GM15510 (cell line): ENCODE data around the gene PTPRD.

Source experiments
- POLR2A ChIP-seq: IDR thresholded peaks from 3 replicates; pipeline ENCODE4 v1.6.1; 2011; ENCODE audit warnings: borderline replicate concordance; ENCODE audit not compliant: insufficient read length; ENCODE audit errors: extremely low read depth

Gene PTPRD

DNA sequence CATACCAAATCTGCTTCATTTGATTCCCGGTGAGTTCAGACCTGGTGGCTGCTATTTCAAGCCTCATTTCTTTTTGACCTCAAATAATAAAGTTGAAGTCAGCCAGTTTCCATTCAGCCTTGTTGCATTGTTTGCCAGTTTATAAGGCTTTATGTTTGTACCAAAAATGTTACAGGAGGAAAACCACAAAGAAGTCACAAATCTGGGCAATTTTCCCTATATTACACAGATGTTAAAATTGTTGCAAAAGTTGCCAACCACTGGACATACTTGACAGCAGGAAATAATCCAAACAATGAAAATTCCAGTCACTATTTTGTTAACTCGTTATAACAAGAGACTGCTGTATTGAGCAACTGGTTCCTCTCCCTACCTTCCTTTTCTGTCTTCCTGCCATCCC lies 1488.2 kb downstream of the PTPRD start:
- no peak for TF ChIP-seq POLR2A

DNA sequence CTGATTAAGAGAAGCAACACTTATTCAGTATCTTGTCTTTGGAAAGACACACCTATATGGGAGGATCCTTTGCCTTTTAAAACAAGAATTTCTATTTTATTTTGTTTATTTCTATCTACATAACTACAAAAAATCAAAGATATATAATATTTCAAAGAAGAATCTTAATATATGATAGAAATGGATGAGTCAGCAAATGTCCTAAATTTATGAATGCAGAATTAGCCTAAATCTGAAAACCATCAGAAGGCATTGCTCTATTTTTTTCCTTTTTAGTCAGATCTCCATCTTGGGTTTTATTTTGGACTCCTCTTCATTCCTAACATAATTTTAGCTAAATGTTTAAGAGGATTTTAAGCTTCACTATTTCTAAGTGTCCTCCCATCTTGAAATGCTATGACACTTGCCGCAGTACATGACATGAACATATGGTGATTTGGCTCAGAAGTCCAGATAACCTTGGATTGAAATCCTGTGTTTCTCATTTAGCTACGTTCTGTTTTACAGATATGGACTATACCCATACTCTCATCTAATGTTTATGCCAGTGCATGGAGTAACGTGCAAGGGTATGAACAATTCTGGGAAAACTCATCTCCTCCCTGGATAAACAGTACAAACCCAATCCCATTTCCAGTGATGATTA lies 1490.4 kb downstream of the PTPRD start:
- TF ChIP-seq POLR2A: no peak

DNA sequence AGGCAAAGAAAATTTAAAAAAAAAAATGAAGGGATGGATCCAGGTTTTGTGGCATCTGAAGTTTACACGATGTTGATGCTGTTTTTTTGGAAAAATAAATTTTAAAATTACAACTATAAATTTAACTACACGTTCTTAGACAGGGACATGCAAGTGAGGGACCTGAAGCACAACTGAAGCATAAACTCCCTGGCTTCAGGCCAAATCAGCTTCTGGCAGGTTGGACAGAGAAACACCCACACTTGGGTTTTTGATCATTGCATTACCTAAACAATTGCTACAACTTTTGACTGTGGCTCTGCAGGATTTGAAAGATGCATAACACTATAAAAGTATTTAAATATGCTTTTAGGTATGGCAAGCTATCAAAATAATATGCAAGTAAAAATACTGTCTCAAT lies 1494.9 kb downstream of the PTPRD start:
- TF ChIP-seq POLR2A: no peak

DNA sequence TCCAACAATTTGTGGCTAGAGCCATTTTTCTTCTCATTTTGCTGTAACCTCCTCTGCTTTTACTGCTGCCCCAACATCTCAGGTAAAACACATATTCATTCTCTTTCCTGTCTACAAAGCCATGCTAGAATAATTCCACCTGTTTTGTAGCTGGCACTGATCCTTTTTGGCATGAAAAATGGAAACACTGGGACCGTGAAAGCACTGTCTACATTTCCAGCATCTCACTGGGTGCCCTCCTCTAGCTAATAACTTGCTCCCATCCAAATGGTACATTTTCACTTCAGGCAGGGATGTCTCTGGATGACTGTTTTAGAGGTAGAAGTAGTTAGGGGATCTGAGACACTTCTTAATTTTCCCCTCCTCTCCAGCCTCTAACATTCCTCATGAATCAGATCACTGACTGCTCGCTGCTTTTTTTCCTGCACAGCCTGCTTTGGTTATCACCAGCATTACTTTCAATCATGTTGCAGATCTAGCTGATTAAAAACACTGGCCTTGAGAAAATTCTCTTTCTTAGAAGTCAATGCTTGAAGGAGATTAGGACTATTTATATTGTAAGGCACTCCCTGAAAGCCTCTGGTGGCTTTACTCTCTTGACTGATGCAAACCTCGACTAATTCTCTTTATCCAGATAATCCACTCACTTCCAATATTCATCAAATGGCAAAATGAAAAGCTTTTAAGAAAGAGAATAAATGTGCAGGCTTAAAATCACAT lies 1500.6 kb downstream of the PTPRD start:
- TF ChIP-seq POLR2A: no peak

DNA sequence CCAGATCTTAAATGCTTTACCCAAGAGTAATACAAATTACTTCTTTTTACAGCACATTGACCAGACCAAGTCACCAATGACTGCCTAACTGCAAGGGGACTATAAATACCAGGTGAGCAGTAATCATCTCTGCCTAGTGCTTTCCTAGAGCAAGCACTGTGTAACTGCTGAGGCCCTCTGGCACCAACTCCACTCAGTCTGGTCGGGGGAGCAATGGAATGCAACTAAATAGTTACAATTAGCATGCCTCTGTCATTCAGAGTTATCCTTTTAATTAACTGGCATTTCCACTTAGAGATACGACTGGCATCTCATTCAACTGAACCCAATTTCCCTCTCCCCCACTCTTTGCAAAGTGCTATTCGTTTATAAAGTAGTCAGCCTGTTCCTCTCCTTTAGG lies 1504.2 kb downstream of the PTPRD start:
- no peak for TF ChIP-seq POLR2A

DNA sequence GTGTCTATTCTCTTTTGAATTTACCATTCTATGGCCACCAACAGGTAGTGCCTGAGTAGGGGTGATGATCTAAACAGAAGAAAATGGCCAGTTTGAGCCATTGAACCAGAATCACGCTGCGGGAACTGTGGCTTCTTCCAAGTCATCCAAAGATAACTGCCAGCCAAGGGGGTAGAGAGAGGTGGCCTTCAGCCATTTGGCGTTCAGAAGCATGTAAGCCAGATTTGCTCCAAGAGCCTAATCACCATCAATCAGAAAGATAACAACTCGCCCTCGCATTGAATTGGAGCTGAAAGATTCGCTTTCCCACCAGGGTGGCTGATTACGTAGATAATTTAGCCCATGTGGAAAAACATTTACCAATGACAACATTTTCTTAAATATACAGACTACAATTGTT lies 1510.5 kb downstream of the PTPRD start:
- TF ChIP-seq POLR2A: no peak

DNA sequence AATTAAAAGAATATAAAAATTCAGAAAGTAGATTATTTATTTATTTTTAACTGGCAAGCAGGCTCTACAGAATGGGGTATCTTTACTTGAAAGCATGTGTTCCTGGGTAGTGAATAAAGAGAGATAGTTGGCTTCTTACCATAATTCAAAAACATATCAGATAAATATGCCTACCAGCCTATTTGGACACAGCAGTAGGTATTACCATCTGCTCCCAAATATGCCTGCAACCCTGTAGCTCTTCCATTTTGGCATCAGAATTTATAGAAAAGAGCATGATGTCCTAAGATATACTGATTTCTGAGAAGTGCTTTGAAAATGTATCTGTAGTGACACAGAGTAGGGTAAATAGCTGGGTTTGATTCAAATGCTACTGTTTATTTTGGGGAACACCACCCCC lies 1512.7 kb downstream of the PTPRD start:
- TF ChIP-seq POLR2A: no peak

DNA sequence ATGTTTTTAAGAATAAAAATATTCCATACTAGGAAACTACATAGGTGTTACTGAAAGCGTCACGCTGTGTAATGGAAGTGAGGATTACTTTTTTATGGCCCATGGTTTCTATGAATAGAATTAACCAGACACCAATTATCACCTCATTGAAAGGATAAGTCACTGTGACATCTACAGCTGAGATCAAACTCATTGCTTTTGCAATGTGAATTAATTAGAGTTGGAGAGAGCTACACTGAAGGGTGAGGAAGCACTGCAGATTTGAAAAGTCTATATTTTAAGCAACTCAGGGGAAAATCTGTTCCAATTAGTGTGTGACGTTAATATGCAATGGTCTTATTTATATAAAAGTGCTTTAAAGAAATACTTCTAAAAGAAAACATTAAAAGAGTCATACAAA lies 1513.2 kb downstream of the PTPRD start:
- no peak for TF ChIP-seq POLR2A

DNA sequence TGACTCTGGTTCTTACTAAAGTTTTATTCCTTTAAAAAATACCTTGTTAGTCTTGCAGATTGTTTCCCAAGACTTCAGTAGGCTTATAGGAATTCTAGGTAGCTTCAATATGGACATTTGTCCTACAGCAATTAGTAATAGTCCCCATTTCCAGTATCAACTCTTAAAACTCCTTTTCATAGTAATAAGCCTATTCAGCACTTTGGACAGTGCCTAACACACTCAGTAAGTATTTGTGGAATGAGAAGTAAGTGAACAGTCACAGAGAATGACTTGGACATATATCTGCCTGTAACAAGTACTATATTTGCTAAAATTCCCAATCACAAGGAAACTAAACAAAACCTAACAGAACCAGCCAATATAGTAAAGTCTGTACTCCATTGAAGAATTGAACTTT lies 1521.4 kb downstream of the PTPRD start:
- no peak for TF ChIP-seq POLR2A

DNA sequence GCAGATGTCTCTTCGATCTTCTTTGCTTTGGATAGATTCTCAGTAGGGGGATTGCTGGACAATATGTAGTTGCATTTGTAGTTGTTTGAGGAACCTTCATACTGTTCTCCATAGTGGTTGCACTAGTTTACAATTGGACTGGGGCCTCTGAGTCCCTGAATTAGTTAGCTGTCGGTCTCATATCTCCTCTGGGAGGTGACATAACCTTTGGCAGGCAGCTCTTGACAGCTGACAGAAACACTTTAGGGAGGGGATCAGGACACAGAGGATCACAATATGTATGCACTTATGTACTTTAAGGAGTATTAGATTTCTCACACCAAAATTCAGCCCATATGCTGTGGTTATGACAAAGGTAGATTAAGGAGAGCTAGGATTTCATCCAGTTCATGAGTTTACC lies 1533.3 kb downstream of the PTPRD start:
- no peak for TF ChIP-seq POLR2A

DNA sequence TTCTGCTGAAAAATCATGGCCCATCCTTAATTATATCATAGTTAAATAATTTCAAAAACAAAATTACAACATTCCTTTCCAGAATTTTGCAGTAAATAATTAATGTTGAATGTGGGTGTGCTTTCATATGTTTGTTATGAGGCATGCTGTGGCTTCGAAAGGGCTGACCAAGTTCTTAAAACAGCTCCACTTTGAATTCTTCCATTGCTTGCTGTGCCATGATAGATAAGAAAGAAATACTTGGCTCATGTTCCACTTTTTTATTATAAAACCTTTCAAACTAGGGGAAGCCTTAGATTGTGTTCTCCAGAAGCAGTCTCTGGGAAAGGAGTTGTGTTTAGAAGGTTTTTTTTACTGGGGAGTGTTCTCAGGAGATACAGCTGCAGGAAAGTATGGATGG lies 1534.5 kb downstream of the PTPRD start:
- no peak for TF ChIP-seq POLR2A

DNA sequence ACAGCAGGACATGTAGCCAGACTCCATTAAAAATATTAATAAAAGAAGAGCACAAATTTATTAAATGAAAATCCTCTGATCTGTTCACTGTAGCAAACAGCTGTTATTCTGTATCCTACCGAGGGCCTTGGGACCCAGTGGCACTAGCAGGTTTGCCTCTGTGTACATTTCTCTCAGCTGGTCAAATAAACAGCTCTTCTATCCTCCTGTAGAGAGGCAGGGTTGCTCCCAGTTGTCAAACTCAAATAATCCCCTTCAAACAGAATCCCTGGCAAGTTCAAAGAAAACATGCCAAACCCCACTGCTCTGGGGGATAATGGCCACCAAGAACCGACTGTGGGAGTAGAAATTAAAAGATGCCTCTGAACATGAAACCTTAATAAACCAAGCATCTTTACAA lies 1551.2 kb downstream of the PTPRD start:
- no peak for TF ChIP-seq POLR2A

DNA sequence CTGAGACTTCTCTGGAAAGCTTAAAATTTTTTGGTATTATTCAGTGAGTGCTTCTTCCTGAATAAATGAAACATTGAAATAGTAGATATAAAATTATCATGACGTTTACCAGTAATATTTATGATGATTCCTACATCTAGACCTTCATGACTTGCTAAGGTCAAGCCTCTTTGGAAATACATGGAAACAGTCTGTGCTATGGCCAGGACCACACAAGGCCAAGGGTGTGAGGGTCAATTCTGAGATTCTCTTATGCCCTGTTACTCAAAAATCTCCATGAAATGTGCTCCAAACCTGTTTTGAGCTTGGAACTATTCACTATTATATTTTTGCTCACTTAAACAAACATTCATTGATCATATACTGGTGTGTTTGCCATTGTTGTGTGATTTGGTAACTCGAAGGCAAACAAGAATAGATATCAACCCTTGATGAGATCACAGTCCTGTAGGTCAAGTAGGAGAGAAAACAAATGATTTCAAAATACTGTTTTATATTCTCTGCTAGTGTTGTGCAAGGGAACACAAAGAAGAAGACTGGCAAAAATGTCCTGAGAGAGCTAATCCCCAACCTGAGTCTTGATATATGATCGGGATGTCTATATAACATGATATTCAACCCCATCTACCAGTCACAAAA lies 1558.3 kb downstream of the PTPRD start:
- TF ChIP-seq POLR2A: no peak

DNA sequence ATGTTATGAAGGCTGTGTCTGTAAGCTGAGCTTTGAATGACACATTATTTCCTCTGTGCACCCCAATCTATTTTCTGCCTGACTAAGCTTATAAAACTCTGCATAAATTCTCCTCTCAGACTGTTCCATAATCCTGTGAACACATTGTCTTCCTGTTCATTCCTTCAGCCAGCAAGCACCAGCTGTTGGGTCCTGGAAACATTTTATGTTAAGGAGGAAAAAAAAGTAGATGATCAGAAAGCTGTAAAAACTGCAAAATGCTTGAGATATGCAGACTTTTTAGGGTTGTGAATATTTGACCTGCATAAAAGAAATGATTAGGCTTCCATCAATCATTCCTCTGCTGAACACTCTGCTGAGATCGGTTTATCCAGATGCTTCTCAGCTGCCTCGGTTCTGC lies 1567.2 kb downstream of the PTPRD start:
- TF ChIP-seq POLR2A: no peak

DNA sequence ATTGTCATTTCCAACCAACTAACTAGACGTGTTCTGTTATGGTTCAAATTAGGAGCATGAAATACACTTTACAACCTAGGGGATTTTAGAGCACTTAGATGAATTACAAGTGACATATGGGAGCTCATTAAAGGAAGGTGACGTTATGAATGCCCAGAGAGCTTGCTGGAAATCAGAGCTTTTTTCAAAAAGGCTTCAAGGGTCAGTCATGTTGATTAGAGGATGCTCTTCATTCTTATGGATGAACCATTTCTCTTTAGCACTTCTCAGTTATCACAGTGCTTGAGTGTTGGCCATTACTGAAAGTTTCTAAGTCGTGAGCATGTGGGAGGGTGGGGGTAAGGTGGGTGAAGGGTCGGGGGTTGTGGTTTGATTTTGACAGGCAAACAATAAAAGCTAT lies 1567.7 kb downstream of the PTPRD start:
- no peak for TF ChIP-seq POLR2A

DNA sequence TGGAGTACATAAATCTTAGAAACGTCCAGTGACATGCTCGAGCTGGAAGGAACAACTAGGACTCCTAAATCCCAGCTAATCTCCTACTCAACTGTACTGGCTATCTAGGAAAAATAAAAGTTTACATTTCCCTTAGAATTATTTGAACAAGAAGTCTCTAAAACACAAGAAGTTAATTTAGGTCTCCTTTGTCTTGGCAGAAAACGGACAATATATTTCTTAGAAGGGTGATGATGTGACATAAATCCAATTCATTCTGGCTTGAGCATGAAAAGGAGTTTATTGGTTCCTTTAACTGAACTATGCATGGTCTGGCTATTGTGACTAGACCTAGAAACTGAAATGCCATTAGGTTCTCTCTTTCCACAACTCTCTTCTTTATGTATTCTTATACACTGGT lies 1571.0 kb downstream of the PTPRD start:
- TF ChIP-seq POLR2A: no peak
